GM21717 (cell line): ENCODE measurements around the gene FBXO45.
"Not testable (repeated sequence)": the region's sequence is repeated elsewhere in the genome, so short reads cannot be mapped to it uniquely, and the experiment has no call there.

Experiments
- ATAC-seq: cut with Tn5 transposase; IDR thresholded peaks from one replicate; pipeline ENCODE4 v1.9.1; 2021; ENCODE audit warnings: mild to moderate bottlenecking, moderate library complexity; ENCODE audit not compliant: unreplicated experiment

Gene FBXO45

DNA sequence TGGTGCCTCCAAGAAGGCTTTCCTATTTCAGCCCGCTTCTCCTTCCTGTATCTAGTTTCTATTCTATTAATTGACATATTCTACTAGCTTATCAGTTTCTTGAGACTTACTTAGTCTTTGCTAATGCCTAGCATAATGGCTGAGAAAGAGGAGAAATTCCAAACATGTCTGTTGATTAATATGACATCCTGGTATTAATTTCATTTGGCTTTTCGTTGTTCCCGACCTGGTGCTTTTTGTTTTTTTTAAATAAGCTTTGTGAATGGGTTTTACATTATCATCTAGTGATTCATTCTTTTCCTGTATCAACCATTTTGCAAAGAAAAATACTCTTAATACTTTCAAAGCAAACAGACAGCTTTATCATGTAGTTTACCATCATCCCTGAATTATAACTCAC, 13.2 kb upstream of the FBXO45 start:
- no peak for ATAC-seq

DNA sequence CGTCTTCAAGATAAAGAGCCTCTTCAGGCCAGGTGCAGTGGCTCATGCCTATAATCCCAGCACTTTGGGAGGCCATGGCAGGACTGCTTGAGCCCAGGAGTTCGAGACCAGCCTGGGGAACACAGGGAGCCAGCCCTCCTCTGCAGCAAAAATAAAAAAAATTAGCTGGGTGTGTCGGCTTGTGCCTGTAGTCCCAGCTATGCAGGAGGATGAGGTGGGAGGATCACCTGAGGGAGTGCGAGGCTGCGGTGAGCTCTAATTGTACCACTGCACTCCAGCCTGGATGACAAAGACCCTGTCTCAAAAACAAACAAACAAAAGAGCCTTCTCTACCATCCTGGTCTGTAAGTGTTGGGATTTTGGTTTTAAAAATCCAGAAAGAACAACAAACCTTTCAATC, 11.2 kb upstream of the FBXO45 start:
- no peak for ATAC-seq

DNA sequence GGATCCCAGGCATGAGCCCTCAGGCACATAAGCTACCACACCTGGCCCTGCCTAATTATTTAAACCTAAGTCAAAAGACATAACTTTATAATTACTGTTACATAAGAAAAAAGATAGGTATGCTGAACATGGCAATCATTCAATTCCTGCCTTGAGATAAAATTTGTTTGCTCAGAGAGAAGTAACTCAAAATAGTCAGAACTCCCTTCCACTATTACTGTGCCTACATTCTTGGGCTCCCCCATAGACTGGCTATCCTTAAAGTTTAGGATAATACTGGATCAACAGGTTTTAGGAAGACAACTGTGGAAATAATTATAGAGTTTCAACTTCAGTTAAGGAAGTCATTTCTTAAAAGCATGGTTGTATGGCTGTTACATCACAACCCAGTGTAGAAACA, 10.0 kb upstream of the FBXO45 start:
- ATAC-seq: no peak

DNA sequence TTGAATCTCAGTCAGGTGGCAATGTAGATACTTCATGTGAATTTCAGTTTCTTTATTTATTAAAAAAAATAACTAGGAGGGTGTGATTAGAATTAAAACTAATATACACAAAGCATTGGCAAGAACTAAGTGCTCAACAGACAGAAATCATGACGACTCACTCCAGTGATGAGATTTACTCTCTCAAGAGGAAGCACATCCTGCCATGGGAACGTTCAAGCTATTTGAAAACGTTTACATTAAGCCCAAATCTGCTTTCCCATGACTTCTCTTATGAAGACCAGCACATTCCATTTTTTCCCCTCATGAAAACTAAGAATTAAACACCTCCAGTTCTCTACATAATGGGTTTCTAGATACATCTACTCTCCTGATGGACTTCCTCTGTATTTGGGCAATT, 8.6 kb upstream of the FBXO45 start:
- ATAC-seq: no peak

DNA sequence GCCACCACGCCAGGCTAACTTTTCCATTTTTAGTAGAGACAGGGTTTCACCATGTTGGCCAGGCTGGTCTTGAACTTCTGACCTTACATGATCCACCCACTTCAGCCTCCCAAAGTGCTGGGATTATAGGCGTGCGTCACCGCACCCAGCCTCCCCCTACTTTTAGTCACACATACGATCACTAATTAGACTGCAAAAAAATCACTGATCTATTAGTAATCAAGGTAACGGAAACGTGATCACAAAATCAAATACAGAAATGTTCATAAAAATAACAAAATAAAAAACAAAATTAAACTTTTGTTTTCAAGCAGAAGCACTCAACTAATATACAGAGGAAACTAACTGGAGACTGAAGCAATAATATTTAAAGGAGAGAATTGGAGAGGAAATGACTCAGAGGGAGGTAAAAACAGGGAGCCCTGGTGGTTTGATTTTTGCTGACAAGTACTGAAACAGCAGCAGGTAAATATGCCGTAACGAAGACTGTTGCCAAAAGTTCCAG, 4.7 kb upstream of the FBXO45 start:
- no peak for ATAC-seq

DNA sequence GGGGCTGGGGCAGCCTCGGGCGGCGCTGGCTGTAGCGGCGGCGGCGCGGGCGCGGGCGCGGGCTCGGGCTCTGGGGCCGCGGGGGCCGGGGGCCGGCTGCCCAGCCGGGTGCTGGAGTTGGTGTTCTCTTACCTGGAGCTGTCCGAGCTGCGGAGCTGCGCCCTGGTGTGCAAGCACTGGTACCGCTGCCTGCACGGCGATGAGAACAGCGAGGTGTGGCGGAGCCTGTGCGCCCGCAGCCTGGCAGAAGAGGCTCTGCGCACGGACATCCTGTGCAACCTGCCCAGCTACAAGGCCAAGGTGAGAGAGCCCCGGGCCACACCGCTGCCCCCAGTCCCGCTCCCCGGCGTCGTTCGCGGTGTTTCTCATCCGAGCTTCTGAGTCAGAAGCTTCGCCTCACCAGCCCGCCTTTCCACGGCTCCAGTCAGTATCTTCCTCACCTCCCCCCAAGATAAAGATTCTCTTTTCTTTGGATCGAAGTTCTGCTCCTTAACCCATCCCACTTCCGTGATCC, 600 bp downstream of the FBXO45 start:
- peak; percentile 43 for ATAC-seq

DNA sequence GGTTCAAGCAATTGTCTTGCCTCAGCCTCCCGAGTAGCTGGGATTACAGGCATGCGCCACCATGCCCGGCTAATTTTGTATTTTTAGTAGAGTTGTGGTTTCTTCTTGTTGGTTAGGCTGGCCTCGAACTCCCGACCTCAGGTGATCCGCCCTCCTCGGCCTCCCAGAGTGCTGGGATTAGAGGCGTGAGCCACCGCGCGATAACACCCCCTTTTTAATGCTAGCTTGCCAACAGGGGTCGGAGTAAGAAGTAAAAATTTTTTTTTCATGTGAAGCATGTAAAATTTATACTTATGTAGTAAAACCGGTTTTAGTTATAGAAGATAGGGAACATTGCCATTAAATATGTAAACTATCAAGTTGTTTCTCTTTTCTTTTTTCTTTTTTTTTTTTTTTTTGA, 1.9 kb downstream of the FBXO45 start:
- not testable (repeated sequence) for ATAC-seq

DNA sequence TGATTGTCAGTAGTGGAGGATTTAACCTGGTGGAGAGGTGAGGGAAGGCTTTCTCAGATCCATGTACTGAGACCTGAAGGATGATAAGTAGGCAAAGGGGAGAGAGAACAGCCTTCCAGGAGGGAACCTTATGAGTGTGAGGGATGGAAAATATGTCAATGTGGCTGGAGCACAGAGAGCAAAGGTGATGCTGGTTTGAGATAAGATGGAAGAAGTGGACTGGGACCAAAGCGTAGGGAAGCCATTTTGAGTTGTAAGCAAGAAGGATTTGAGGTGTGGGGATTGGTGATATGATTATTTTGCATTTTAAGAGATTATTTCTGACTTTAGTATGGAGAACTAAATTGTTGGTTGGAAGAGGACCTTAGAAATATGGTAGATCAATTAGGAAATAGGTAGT, 3.9 kb downstream of the FBXO45 start:
- ATAC-seq: no peak

DNA sequence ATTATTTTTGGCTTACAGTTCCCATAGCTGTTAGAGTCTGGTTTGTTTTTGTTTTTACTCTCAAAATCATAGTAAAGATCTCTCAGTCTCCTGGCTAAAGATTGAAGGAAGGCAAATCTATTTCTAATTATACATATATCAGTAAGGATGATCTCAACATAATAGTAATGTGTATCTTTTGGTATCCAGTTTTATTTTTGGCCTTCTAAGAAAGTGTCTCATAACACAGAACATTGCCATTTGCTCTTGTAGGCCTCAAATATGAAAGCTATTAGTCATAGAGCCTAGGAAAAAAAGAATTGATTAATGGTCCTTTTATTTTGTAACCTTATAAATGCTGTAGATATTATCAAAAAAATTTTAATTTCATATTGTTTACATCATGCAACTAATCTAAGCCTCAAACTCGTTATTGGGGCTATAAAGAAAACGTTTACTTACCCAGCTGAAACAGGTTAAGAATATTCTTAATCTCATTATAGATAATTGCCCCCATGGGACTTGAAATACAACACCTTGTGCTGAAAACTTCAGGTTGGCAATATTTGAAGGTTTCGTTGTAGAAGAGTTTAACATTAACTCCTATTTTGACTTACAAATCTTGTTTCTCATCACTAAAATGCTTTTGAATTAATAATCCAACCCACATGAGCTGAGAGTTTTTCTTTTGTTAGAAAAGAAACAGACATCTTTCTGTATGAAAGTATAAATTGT, 16.7 kb downstream of the FBXO45 start:
- no peak for ATAC-seq

DNA sequence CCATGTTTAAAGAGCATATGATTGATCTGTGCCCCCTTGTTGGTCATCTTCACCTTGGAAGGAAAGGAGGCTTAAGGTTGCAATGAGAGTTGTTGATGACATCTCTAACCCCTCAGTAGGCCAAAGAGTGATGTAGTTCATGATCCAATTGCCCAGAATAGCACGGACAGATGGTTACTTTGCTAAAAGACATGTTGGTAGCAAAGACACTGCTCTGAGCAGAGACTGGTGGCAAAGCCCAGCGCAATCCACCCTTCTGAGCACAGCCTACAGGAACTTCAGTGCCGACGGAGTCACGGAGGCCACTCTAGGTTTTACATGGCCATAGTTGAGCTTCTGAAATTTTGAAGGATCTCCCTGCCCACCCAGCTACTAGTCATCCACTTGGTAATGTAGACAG, 21.8 kb downstream of the FBXO45 start:
- no peak for ATAC-seq

DNA sequence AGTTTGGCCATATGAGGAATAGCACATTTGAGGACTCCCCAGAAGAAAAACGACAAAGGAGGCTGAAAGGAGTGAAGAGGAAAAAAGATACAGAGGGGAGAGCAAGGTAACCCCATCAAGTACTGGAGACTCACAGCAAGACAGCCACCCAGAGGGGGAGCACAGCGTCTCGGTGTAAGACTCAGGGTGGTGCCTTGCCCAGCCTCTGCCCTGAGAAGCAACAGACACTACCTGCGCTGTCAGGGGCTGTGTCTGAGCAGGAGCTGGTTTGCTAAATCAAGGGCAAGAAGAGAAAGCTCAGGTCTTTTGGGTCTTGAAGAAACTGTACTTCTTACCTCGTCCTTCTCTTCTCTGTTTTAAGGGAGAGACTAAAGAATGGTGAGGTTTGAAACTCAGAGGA, 27.9 kb downstream of the FBXO45 start:
- no peak for ATAC-seq

DNA sequence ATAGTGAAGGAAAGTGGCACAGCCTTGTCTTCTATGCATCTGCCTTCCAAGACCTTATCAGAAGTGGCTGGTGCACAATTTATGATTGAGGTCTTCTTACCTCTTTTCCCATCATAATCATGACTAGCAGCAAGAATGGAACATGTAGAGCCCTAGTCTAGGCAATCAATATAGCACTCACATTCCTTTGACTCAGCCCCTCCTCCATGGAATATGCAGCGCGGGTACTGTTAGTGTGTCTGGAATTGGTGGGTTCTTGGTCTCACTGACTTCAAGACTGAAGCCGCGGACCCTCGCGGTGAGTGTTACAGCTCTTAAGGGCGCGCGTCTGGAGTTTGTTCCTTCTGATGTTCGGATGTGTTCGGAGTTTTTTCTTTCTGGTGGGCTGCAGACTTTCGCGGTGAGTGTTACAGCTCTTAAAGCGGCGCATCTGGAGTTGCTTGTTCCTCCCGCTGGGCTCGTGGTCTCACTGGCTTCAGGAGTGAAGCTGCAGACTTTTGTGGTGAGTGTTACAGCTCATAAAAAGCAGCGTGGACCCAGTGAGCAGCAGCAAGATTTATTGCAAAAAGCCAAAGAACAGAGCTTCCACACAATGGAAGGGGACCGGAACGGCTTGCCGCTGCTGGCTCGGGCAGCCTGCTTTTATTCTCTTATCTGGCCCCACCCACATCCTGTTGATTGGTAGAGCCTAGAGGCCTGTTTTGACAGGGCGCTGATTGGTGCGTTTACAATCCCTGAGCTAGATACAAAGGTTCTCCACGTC, 29.7 kb downstream of the FBXO45 start:
- not testable (repeated sequence) for ATAC-seq

DNA sequence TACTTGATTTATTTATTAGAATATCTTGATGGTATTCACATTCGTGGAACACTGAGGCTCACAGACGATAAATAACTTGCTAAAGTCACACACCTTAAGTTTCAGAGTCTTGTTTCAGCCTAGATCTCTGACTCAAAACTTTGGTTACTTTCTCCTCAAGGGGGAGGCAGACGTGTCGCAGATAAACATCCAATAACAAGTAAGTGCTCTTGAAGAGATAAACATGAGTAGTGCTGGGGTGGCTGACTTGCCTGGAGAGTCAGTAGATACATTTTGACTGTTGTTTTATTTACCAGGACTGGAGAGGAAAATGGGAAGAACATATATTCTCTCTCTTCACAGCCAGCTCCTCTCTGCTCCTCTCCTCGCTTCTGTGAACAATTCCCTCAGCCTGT, 31.3 kb downstream of the FBXO45 start:
- no peak for ATAC-seq

DNA sequence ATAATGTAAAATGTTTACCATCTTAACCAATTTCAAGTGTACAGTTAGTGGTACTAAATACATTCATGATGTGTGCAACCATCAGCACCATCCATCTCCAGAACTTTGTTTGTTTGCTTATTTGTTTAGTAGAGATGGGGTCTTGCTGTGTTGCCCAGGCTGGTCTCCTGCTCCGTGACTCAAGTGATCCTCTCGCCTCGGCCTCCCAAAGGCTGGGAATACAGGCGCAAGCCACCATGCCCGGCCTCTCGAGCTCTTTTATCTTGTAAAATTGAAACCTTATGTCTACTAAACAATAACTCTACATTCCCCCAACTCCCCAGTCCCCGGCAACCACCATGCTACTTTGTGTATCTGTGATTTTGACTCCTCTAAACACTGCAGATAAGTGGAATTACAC, 31.9 kb downstream of the FBXO45 start:
- ATAC-seq: no peak

DNA sequence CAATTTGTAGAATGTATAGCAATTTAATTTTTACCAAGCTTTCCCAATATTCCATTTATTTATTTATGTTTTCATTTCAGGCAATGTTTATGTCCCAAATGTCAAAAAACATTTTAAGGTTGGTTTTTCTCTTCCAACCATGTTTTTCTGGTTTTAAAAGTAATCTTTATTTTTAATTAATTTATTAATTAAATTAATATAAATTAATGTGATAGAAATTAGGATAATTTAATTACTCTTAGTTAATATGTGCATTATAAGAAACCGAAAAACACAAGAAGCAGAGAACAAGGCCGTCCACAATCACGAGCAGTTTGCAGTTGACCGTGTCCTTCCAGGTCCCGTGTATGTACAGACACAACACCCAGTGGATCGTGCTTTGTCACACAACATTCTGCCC, 34.2 kb downstream of the FBXO45 start:
- no peak for ATAC-seq

DNA sequence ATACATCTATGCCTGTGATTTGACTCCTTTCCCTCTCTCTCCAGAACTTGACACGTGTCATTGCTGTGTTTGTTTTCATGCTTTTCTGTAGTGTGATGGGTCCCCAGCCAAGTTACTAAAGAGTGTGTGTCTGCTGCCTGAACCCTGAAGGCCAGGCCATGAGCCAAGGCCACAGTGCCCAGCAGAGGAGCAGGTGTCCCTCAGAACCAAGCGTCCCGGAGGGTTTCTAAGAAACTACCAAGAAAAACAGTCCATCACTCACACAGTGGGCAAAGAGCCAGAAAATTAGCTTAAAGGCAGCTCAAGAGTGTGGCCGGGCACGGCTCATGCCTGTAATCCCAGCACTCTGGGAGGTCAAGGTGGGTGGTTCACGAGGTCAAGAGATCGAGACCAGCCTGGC, 35.2 kb downstream of the FBXO45 start:
- ATAC-seq: no peak

DNA sequence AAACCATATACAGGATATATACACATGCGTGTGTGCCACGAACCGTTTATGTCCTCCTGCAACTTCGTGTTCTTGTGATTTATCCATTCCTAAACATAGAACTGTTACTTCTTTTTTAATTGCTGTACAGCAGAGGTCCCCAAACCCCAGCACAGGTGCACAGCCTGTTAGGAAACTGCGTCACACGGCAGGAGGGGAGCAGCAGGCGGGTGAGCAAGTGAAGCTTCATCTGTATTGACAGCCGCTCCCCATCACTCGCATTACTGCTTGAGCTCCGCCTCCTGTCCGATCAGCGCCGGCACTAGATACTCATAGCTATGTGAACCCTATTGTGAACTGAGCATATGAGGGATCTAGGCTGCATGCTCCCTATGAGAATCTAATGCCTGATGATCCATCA, 36.1 kb downstream of the FBXO45 start:
- ATAC-seq: no peak

DNA sequence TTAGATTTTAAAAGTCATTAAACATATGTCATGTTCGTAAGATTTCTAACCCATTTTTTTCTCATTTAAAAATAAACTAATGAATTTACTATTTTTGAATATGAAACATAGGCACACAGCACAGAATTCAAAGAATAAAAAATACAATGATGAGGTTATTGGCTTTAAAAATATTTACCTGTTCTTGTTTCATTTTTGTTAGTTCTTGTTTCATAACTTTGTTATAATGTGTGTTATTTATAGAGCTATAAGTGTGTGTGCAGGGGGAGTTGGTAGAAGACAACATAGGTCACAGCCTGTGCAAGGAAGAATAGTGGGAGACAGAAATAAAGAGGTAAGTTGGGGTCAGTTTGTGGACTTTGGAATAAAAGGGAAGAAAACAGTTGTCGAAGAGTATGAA, 40.2 kb downstream of the FBXO45 start:
- ATAC-seq: no peak

DNA sequence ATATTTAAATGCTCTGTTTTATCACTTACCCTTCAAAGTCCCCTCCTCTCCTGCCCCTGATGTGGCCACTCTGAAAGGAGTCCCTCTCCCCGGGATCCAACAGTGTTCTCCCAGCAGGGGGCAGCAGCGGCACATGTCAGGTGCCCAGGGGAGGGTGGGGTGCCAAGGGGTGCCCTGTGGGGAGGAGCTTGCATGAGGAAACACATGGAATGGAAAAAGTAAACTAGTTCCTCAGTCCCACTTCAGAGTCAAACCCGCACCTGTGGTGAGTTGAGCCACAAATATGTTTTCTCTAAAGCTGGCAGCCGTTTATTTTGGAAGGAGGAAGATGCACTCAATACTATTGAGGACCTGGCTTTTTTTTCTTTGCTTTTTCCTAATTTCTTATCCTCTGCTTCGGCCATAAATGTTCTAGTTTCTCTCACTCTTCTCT, 40.9 kb downstream of the FBXO45 start:
- ATAC-seq: peak; percentile 73

DNA sequence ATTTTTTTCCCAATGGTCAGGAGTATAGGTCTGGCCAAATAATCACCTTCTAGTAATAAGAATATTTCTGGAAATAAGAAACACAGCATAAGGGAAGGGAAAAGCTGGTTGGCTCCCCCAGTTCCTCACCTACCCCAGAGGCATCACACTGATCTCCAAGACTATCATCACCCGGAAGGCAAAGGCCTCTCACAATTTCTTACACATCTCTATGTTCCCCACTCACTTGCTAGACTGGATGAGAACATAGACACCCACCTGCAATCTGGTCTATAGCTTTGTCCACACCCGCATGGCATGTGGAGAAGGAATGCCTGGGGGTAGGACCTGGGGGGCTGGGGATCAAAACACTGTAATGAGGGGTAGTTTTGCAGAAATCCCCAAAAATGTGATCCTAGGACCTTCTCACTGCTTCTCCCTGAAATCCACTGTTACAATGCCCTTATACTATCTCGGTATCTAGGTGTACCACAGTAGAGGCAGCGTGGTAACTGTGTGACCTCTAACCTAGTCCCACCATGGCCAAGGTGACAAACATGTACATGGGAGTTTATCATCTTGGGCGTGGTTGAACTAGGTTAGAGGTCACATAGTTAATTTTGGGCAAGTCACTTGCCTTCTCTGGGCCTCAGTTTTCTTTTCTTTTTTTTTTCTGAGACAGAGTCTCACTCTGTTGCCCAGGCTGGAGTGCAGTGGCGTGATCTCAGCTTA, 41.5 kb downstream of the FBXO45 start:
- no peak for ATAC-seq

DNA sequence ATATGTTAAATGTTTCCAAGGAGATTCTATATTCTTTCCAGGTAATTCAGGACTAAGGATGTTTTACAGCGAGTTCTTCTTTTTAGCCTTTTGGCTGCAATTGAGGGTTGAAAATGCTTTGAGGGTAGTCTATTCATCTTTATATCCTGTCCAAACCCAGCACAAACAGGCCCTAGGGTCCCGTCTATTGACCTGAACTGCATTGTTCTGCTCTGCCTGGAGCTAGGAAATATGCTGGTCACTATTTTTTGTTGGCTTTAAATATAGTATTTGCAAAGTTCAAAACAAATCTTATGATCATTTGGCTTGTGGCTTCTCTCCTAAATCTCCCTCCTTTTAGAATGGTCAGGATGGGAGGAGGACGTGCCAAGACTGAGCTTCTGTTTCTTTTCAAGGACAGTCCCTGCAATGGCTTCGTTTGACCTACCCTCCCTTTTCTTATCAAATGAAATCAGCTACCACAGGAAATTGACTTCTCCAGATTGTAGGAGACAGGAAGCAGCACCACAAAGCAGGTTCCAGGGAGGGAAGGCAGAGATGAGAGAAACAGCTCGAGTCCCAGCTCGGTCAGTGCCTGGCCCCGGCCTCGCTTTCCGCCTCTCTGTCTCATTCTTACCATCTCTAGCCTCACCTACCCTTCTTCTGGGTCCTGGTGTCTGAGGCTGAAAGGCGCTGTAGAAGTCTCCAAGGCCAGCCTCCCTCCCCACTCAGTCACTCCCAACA, 43.5 kb downstream of the FBXO45 start:
- no peak for ATAC-seq
